ENCODE measurements around the gene NR1H3. TPM values are rescaled to one million over a fixed set of nuclear protein-coding genes. Genes with fewer than 3 reads are reported as not detected.
"Not testable (repeated sequence)": the region's sequence is repeated elsewhere in the genome, so short reads cannot be mapped to it uniquely, and the experiment has no call there.

NR1H3 gene
- total RNA-seq (2014; rRNA removed; shearing (Covaris generic); ENCODE audit: low replicate concordance) = 6.9 and 15.8 TPM in 2 replicates

GRCh38 chr11:47257517-47258316, at the start of gene NR1H3:
Gene NR1H3 (plus strand): TSS chr11:47257996. CDS start chr11:47259217, 1,221 bp downstream.
- Histone ChIP-seq H3K9ac (ENCODE audit: low read length) (peak within 1 kb of the TSS; percentile 25), H3K4me2 (ENCODE audit: low read depth, low read length, poor library complexity, severe bottlenecking) (no peak within 1 kb of the TSS), H3K9me2 (replicated peaks; ENCODE audit: insufficient read depth, low read length) (no peaks in the 10 kb centered on the region), H3K9me3 (ENCODE audit: low read length) (no peaks in the 10 kb centered on the region), H2AFZ (ENCODE audit: low read length) (no peak within 1 kb of the TSS), H3K4me1 (ENCODE audit: low read length) (peaks cover 13% of the 10 kb centered on the region), H3K79me2 (ENCODE audit: low read length) (0 out of 2 replicates have a peak, but pooled peaks cover 7% of the 10 kb centered on the region), H3K4me3 (ENCODE audit: low read length) (no peak within 1 kb of the TSS), H3K27me3 (ENCODE audit: low read length) (no peaks in the 10 kb centered on the region), H3K36me3 (ENCODE audit: insufficient read depth, low read length) (no peaks in the 10 kb centered on the region), H4K20me1 (ENCODE audit: insufficient read depth, low read depth, low read length) (no peaks in the 10 kb centered on the region), H3K27ac (ENCODE audit: low read length) (no peak within 1 kb of the TSS)
- DNase-seq = peak; percentile 69

- not testable (repeated sequence) for H3K36me3 ChIP-seq (ENCODE audit: insufficient read depth, low read length); H4K20me1 ChIP-seq (ENCODE audit: insufficient read depth, low read depth, low read length); H3K9me2 ChIP-seq (replicated peaks; ENCODE audit: insufficient read depth, low read length); H3K27ac ChIP-seq (ENCODE audit: low read length); H3K27me3 ChIP-seq (ENCODE audit: low read length); H3K4me3 ChIP-seq (ENCODE audit: low read length); H3K4me2 ChIP-seq (ENCODE audit: low read depth, low read length, poor library complexity, severe bottlenecking); H3K9ac ChIP-seq (ENCODE audit: low read length); H2AFZ ChIP-seq (ENCODE audit: low read length); H3K9me3 ChIP-seq (ENCODE audit: low read length); H3K4me1 ChIP-seq (ENCODE audit: low read length); DNase-seq; H3K79me2 ChIP-seq (ENCODE audit: low read length)
These were observed 49.7 kb upstream of the NR1H3 start for GRCh38 chr11:47208008-47208552.

GRCh38 chr11:47208628-47209027, 49.2 kb upstream of the NR1H3 start:
- H3K79me2 ChIP-seq (ENCODE audit: low read length) = no peaks in the 10 kb centered on the region
- no peaks in the 10 kb centered on the region for H4K20me1 ChIP-seq (ENCODE audit: insufficient read depth, low read depth, low read length)

GRCh38 chr11:47212938-47213337, 44.9 kb upstream of the NR1H3 start:
- Histone ChIP-seq H3K79me2 (ENCODE audit: low read length) (peaks cover 16% of the 10 kb centered on the region), H3K27ac (ENCODE audit: low read length) (no peak overlapping the region), H3K9me3 (ENCODE audit: low read length) (no peaks in the 10 kb centered on the region), H2AFZ (ENCODE audit: low read length) (no peak overlapping the region), H3K36me3 (ENCODE audit: insufficient read depth, low read length) (no peaks in the 10 kb centered on the region), H3K9ac (ENCODE audit: low read length) (no peak overlapping the region), H3K27me3 (ENCODE audit: low read length) (no peaks in the 10 kb centered on the region), H3K4me2 (ENCODE audit: low read depth, low read length, poor library complexity, severe bottlenecking) (no peak overlapping the region), H3K4me3 (ENCODE audit: low read length) (no peak overlapping the region), H3K9me2 (replicated peaks; ENCODE audit: insufficient read depth, low read length) (no peaks in the 10 kb centered on the region), H4K20me1 (ENCODE audit: insufficient read depth, low read depth, low read length) (no peaks in the 10 kb centered on the region), H3K4me1 (ENCODE audit: low read length) (peaks cover 19% of the 10 kb centered on the region)
- DNase-seq = no peak

More at GRCh38 chr11:47208628-47209027, 49.2 kb upstream of the NR1H3 start:
- Histone ChIP-seq H3K4me3 (ENCODE audit: low read length) (no peak overlapping the region), H3K4me2 (ENCODE audit: low read depth, low read length, poor library complexity, severe bottlenecking) (no peak overlapping the region), H3K36me3 (ENCODE audit: insufficient read depth, low read length) (no peaks in the 10 kb centered on the region), H3K9me2 (replicated peaks; ENCODE audit: insufficient read depth, low read length) (no peaks in the 10 kb centered on the region), H3K27me3 (ENCODE audit: low read length) (no peaks in the 10 kb centered on the region), H3K4me1 (ENCODE audit: low read length) (no peaks in the 10 kb centered on the region), H2AFZ (ENCODE audit: low read length) (no peak overlapping the region), H3K9ac (ENCODE audit: low read length) (no peak overlapping the region), H3K27ac (ENCODE audit: low read length) (no peak overlapping the region), H3K9me3 (ENCODE audit: low read length) (no peaks in the 10 kb centered on the region)
- DNase-seq = no peak

- Histone ChIP-seq H4K20me1 (ENCODE audit: insufficient read depth, low read depth, low read length) (no peaks in the 10 kb centered on the region), H3K36me3 (ENCODE audit: insufficient read depth, low read length) (no peaks in the 10 kb centered on the region), H3K4me1 (ENCODE audit: low read length) (peaks cover 30% of the 10 kb centered on the region), H3K27me3 (ENCODE audit: low read length) (no peaks in the 10 kb centered on the region), H3K4me3 (ENCODE audit: low read length) (peak overlapping the region; percentile 79), H3K79me2 (ENCODE audit: low read length) (peaks cover 20% of the 10 kb centered on the region), H3K9me3 (ENCODE audit: low read length) (no peaks in the 10 kb centered on the region), H2AFZ (ENCODE audit: low read length) (peak overlapping the region; percentile 61), H3K9me2 (replicated peaks; ENCODE audit: insufficient read depth, low read length) (no peaks in the 10 kb centered on the region), H3K9ac (ENCODE audit: low read length) (peak overlapping the region; percentile 64), H3K4me2 (ENCODE audit: low read depth, low read length, poor library complexity, severe bottlenecking) (peak overlapping the region; percentile 85), H3K27ac (ENCODE audit: low read length) (no peak overlapping the region)
- DNase-seq = peak; percentile 90
These were observed 43.7 kb upstream of the NR1H3 start for GRCh38 chr11:47213950-47214565.

- peak overlapping the region; percentile 67 for H2AFZ ChIP-seq (ENCODE audit: low read length)
- no peaks in the 10 kb centered on the region for H3K36me3 ChIP-seq (ENCODE audit: insufficient read depth, low read length)
- H3K9me2 ChIP-seq (replicated peaks; ENCODE audit: insufficient read depth, low read length) = no peaks in the 10 kb centered on the region
These were observed 42.4 kb upstream of the NR1H3 start for GRCh38 chr11:47215366-47215910.

GRCh38 chr11:47216121-47216798, 41.5 kb upstream of the NR1H3 start:
- H3K27ac ChIP-seq (ENCODE audit: low read length) = peak overlapping the region; percentile 71; the same call in 1 of the 2 replicates
- no peaks in the 10 kb centered on the region for H3K9me3 ChIP-seq (ENCODE audit: low read length)
- H3K4me3 ChIP-seq (ENCODE audit: low read length) = peak overlapping the region; percentile 79
- no peak overlapping the region for H2AFZ ChIP-seq (ENCODE audit: low read length)
- peaks cover 31% of the 10 kb centered on the region for H3K4me1 ChIP-seq (ENCODE audit: low read length)
- peak overlapping the region; percentile 85 for H3K4me2 ChIP-seq (ENCODE audit: low read depth, low read length, poor library complexity, severe bottlenecking)
- H3K79me2 ChIP-seq (ENCODE audit: low read length) = peaks cover 22% of the 10 kb centered on the region
- peak; percentile 62 for DNase-seq
- no peaks in the 10 kb centered on the region for H4K20me1 ChIP-seq (ENCODE audit: insufficient read depth, low read depth, low read length)
- H3K9ac ChIP-seq (ENCODE audit: low read length) = peak overlapping the region; percentile 87
- H3K36me3 ChIP-seq (ENCODE audit: insufficient read depth, low read length) = no peaks in the 10 kb centered on the region
- no peaks in the 10 kb centered on the region for H3K27me3 ChIP-seq (ENCODE audit: low read length)
- H3K9me2 ChIP-seq (replicated peaks; ENCODE audit: insufficient read depth, low read length) = no peaks in the 10 kb centered on the region

More at GRCh38 chr11:47215366-47215910, 42.4 kb upstream of the NR1H3 start:
- Histone ChIP-seq H3K27me3 (ENCODE audit: low read length) (no peaks in the 10 kb centered on the region), H3K27ac (ENCODE audit: low read length) (peak overlapping the region; percentile 71), H3K4me2 (ENCODE audit: low read depth, low read length, poor library complexity, severe bottlenecking) (peak overlapping the region; percentile 85), H4K20me1 (ENCODE audit: insufficient read depth, low read depth, low read length) (no peaks in the 10 kb centered on the region), H3K4me3 (ENCODE audit: low read length) (peak overlapping the region; percentile 79), H3K9me3 (ENCODE audit: low read length) (no peaks in the 10 kb centered on the region), H3K79me2 (ENCODE audit: low read length) (peaks cover 22% of the 10 kb centered on the region), H3K9ac (ENCODE audit: low read length) (peak overlapping the region; percentile 87), H3K4me1 (ENCODE audit: low read length) (peaks cover 31% of the 10 kb centered on the region)
- peak; percentile 54 for DNase-seq
